Stimulated activated CD8-positive, alpha-beta memory T cell treated with anti-CD3 and anti-CD28 coated beads, Interleukin-7, amount 100 ng/mL, for 4 hours (primary cell): ENCODE data around the gene NRXN3.

Experiments
- DNase-seq, 2 donors: peaks; one replicate each; pipeline ENCODE4 v3.0.0-alpha.2; 2020; ENCODE audit warnings: low read depth in 2 of 2

Gene NRXN3

GRCh38 chr14:79351011-79351410 lies 1180.8 kb downstream of the NRXN3 start:
- no peak for DNase-seq

- no peak for DNase-seq
Observed at GRCh38 chr14:79352076-79352630, 1182.0 kb downstream of the NRXN3 start.

- DNase-seq, result no peak
Observed at GRCh38 chr14:79354336-79354735, 1184.2 kb downstream of the NRXN3 start.

- no peak for DNase-seq
Observed at GRCh38 chr14:79356040-79356439, 1185.9 kb downstream of the NRXN3 start.

GRCh38 chr14:79357307-79357706 lies 1187.1 kb downstream of the NRXN3 start:
- no peak for DNase-seq

- no peak for DNase-seq
Observed at GRCh38 chr14:79363291-79363690, 1193.1 kb downstream of the NRXN3 start.

DNA sequence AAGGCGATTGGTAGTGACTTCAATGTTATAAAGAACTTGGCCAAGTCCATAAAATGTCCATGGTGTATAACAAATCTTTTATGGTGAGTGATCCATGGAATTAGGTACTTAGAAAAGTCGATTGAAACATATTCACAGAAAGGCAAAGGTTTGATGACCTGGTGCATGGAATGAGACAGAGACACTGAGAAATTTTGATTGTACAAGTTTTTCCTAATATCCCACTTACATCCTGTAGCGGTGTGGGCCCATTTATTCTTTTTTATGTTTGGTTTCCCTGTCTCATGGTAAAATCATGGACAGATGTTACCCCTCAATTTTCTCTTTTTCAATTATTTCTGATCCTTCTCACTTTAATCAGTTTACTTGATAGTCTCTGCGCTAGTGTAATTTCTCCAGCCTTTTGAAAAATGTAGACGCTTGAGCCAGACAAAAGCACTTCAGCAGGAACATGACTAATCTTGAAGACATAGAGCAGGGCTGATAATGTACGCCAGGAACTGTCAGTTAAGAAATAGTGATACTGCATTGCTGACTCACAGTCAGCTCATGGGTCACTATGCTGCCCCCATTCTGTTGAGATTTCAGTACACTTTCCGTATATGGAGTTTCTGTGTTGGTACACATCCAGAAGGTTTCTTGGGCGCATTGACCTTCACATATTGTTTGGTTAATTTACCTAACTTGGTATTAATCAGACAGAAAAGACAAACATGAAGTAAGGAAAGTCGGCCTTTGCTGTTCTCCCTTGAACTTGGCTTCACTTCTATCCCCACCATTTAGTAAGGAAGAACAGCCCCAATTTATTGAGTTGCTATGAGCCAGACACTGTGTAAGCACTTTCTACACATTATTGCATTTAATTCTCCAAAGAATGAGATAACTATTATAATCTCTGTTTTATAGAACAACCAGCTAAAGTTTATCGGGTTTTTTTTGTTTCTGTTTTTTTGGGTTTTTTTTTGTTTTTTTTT lies 1199.5 kb downstream of the NRXN3 start:
- DNase-seq, result no peak

DNA sequence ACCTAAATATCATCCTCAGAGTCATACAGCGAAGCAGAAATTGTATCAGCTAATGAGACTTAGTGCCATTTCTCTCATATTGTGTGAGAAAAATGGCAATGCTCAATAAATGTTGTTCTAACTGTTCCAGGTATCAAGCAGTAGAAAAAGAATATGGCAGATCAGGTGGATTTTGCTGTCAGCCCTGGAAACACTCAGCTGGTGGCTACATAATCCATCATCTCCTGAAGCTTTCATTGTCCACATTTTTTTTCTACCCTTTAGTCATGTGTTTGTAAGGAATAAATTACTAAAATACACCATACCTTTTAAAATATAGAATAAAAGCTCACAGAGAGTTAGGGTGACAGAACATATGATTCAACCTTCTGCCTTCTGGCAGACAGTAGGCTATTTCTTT lies 1200.8 kb downstream of the NRXN3 start:
- DNase-seq, result no peak

DNA sequence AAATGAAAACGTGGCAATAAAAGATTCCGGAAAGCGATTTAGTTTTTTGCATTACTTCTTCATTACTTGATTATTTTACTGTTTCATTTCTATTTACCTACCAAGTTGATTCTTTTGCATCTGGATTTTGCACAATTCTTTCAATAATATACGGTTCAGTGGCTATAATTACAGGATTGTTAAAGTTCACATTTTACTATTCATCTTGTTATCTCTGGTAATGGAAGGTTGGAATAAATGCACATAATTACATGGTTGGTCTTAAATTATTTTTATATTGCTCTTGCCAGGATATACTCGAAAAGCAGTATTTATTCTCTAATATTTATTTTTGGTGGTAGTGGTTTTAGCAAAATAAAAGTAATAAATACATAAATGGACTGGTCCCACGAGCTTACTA lies 1203.3 kb downstream of the NRXN3 start:
- no peak for DNase-seq

DNA sequence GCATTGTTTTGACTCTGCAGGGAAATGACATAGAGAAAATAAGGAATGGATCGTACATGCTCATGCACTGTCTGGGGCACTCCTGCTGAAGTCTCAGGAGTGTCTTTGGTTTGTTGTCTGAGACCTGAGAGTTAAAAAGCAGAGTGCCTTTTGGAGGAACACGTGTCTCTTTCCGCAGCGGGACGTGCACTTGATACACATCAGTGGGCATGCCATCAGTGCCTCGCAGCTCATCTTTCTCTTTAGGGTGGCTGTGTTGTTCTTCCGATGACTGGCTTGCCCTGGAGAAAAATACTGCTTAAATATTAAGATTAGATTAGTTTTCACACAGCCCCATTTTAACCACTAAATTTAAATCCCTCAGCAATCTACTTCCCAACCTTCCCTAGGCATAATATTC lies 1205.2 kb downstream of the NRXN3 start:
- no peak for DNase-seq

DNA sequence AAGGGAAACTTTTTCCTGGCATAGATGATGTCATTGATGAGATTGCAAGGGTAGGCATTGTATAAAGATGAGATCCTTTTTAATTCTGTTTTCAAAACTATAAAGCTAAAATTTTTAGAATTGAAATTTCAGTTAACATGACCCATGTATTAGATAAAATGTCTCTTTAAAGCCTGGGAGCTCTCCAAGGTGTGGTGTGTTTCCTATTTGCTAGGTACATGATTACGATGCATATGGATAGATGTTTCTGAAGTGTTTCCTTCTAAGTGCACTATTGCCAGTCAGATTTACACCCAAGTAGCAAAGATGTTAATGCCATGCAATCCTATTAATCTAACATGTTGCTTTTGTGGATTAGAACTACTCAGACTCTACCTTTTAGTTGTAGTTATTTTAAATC lies 1206.4 kb downstream of the NRXN3 start:
- no peak for DNase-seq

DNA sequence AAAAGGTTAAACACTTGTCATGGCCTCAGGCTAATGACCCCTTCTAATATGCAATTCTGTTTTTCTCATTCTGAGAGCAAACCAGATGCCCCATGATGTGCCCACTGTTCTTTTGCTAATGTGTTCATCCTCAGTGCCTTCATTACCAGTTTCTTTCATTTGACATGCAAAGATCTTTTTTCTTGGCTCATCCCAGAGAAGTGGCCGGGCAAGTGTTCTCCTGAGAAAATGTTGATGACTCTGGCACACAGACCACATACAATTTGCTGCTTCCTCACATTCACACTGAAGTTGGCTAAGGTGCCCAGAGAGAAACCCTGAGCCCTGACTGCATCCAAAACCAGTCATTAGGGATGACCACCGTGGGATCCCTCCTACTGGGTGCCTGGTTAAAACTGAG lies 1207.8 kb downstream of the NRXN3 start:
- DNase-seq, result no peak

- DNase-seq, result no peak
Observed at GRCh38 chr14:79379266-79379665, 1209.1 kb downstream of the NRXN3 start.

- no peak for DNase-seq
Observed at GRCh38 chr14:79383031-79383430, 1212.9 kb downstream of the NRXN3 start.

DNA sequence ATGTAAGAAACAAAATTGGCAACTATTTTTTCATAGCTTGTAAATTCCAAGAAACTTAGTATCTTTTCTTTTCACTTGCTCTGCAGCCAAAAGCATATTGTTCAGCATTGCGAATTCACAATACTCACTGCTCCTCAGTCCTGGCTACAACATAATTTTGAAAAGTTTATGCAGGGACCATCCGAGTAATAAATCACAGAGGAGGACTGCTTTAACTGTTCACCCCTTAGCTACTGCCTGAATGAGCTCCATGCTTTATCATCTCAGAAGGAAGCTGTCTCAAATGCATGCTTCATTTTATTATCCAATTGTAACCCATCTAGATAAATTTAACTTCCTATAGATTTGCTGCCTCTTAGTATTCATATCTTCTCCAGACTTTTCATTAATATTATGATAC lies 1213.3 kb downstream of the NRXN3 start:
- no peak for DNase-seq

GRCh38 chr14:79395061-79395460 lies 1224.9 kb downstream of the NRXN3 start:
- no peak for DNase-seq

DNA sequence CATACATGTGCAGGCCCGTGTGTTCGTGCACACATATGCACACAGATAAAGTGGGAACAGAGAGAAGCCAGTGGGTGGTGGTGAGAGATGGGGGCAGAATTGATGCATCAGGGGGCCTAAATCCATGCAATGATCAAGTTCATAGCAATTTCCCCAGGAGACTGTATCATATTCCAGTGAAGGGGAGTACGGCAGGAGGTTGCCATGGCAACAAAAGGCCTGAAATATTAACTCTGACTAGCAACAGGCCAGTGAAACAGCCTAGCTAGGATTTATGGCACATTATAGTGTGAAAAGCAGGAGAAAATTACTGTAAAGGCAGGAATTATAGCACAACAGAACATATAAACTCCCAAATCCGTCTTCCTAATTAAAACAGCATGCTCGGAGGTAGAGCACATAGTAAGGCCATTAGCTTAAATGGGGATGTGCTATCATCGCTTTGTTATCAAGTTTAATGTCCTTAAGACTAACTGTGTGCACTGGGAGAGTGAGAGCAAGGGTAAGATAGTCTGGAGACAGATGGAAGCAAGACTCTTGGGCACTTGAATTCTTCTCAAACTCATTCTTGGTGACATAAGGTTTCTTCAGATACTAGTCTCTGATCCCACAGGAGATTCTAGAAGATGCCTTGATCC lies 1234.8 kb downstream of the NRXN3 start:
- no peak for DNase-seq

- DNase-seq, result no peak
Observed at GRCh38 chr14:79405512-79405910, 1235.3 kb downstream of the NRXN3 start.

GRCh38 chr14:79407572-79407971 lies 1237.4 kb downstream of the NRXN3 start:
- no peak for DNase-seq

DNA sequence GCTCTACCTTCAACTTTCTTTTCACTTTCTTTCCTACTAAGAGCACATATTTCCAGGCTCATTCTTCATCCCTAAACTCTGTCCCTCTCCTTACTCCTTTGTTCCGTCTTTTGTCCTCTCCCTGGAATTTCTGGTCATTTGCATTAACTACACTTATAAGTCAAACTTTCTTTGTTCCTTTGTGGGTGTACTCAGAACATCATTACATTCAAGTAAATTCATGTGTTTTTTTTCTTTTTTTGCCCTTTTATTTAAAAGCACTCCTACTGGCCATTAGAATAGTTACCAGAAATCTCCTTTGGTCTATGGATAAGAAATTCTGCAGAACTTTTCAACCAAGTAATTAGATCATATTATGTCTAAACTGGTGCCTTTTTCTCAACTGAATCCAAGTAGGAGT lies 1238.5 kb downstream of the NRXN3 start:
- no peak for DNase-seq

GRCh38 chr14:79411403-79412174 lies 1241.4 kb downstream of the NRXN3 start:
- DNase-seq, result no peak

DNA sequence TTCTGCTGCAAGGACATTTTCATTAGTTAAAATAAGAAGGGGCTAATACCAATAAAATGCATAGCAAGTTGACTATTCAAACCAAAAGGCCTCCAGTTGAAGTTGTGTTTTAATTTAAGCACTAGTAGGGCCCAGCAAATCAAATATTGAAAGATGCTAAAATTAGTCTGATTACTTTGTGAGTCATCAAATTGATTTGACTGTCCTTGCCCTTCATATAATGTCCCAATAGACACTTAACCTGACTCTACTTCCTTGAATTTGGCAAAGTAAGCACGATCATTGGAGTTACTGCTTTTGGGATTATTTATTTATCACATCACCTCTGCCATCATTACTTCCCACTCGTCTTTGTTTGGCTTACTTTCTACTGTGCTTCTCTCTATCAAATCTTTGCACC lies 1242.6 kb downstream of the NRXN3 start:
- DNase-seq, result no peak
